A673 (cell line): ENCODE results near the gene ADRM1. TPM values are rescaled to one million over a fixed set of nuclear protein-coding genes. Genes with fewer than 3 reads are reported as not detected.

Experiments used
- BruUV-seq: library from RNA; stranded (reverse); fragments of 400-500 nt; replicated peaks from 2 replicates; lab custom pipeline; 2021; lab: Mats Ljungman, UMichigan
- CTCF ChIA-PET: fragments of 300-600 bp; sonication (Branson Sonifier 250); formaldehyde crosslinking; loops from one replicate; lab custom pipeline; 2022; ENCODE audit warnings: antibody characterized with exemption; lab: Charles Lee
- POLR2A ChIA-PET: fragments of 300-600 bp; sonication (Branson Sonifier 250); formaldehyde crosslinking; loops from one replicate; lab custom pipeline; 2022; ENCODE audit warnings: antibody characterized with exemption; ENCODE audit not compliant: low non-redundant PET; lab: Charles Lee
- DNase-seq: peaks from one replicate; pipeline ENCODE4 v3.0.0-alpha.2; 2015; ENCODE audit warnings: low spot score
- H3K27ac ChIP-seq: fragments of 200-600 bp; sonication (generic); 2 replicates; pipeline ENCODE4 v1.5.1; 2016; ENCODE audit warnings: mixed run types, low read depth, mild to moderate bottlenecking, mixed read lengths, antibody characterized with exemption, low read length; ENCODE audit not compliant: poor library complexity, severe bottlenecking
- H3K27me3 ChIP-seq: fragments of 200-600 bp; sonication (generic); replicated peaks from 2 replicates; pipeline ENCODE4 v1.6.1; 2017; ENCODE audit warnings: mixed run types, low read depth, mild to moderate bottlenecking, mixed read lengths, antibody characterized with exemption, low read length; ENCODE audit not compliant: insufficient read depth, poor library complexity
- H3K36me3 ChIP-seq: fragments of 200-600 bp; sonication (generic); 2 replicates; pipeline ENCODE4 v1.6.1; 2016; ENCODE audit warnings: mixed run types, mild to moderate bottlenecking, mixed read lengths, antibody characterized with exemption, low read length; ENCODE audit not compliant: insufficient read depth, poor library complexity, severe bottlenecking
- H3K4me1 ChIP-seq: fragments of 200-600 bp; sonication (generic); 2 replicates; pipeline ENCODE4 v1.6.1; 2017; ENCODE audit warnings: mixed run types, mild to moderate bottlenecking, mixed read lengths, antibody characterized with exemption, low read length; ENCODE audit not compliant: insufficient read depth, poor library complexity, severe bottlenecking
- H3K4me3 ChIP-seq: fragments of 200-600 bp; sonication (generic); 2 replicates; pipeline ENCODE4 v1.5.1; 2016; ENCODE audit warnings: low read depth, mixed run types, mild to moderate bottlenecking, mixed read lengths, low read length; ENCODE audit not compliant: poor library complexity, severe bottlenecking
- H3K9me3 ChIP-seq: fragments of 200-600 bp; sonication (generic); 2 replicates; pipeline ENCODE4 v1.6.1; 2016; ENCODE audit warnings: mixed run types, low read depth, mild to moderate bottlenecking, mixed read lengths, antibody characterized with exemption, low read length; ENCODE audit not compliant: poor library complexity, severe bottlenecking
- CTCF ChIP-seq: fragments of 300-800, 200-600 bp; sonication (generic); conservative IDR thresholded peaks from 2 replicates; pipeline ENCODE4 v1.5.1; 2017; ENCODE audit warnings: low read depth, mild to moderate bottlenecking, antibody characterized with exemption, low read length, moderate library complexity, mixed read lengths
- EZH2 ChIP-seq: fragments of 200-600 bp; sonication (generic); IDR thresholded peaks from 2 replicates; pipeline ENCODE4 v1.6.1; 2017; ENCODE audit warnings: borderline replicate concordance, low read depth, mild to moderate bottlenecking, mixed read lengths, antibody characterized with exemption, low read length; ENCODE audit not compliant: poor library complexity, severe bottlenecking
- intact Hi-C: fragments of 100-400 bp; cut with micrococcal nuclease; formaldehyde crosslinking; loops from one replicate; pipeline ENCODE4 v1.10.0; 2022; ENCODE audit not compliant: unreplicated experiment
- total RNA-seq: library from RNA; stranded (reverse); gene quantifications from 2 replicates; pipeline ENCODE4 v1.2.3, GENCODE V29; 2021

Gene ADRM1
- total RNA-seq, 1 experiment from 2014 or later, result 252 TPM

- intact Hi-C loops, result no loop called here
- Histone ChIP-seq H3K4me1 (peaks cover 8% of the 10 kb centered on the region), H3K4me3 (no peak overlapping the region), H3K27ac (no peak overlapping the region), H3K9me3 (no peaks in the 10 kb centered on the region), H3K36me3 (peaks cover 15% of the 10 kb centered on the region), H3K27me3 (no peaks in the 10 kb centered on the region)
- TF ChIP-seq CTCF (no peak), EZH2 (no peak)
- no TSS peak for BruUV-seq
- ChIA-PET CTCF (no interaction called here), POLR2A (no interaction called here)
- no peak for DNase-seq
Measured at GRCh38 chr20:62299666-62300236, 3.0 kb upstream of the ADRM1 start.

GRCh38 chr20:62300319-62300718 lies 2.5 kb upstream of the ADRM1 start:
- Histone ChIP-seq H3K4me1 (peaks cover 14% of the 10 kb centered on the region), H3K4me3 (no peak overlapping the region), H3K36me3 (peaks cover 18% of the 10 kb centered on the region), H3K27ac (no peak overlapping the region), H3K9me3 (no peaks in the 10 kb centered on the region), H3K27me3 (no peaks in the 10 kb centered on the region)
- no peak for TF ChIP-seq EZH2
- no peak for TF ChIP-seq CTCF
- DNase-seq, result no peak
- intact Hi-C loops, result no loop called here
- no TSS peak for BruUV-seq
- POLR2A ChIA-PET, result no interaction called here
- CTCF ChIA-PET, result no interaction called here

GRCh38 chr20:62301111-62301668 lies 1.6 kb upstream of the ADRM1 start:
- no peak overlapping the region for H3K27ac ChIP-seq
- no peaks in the 10 kb centered on the region for H3K9me3 ChIP-seq
- no TSS peak for BruUV-seq
- CTCF ChIA-PET, result no interaction called here
- no peaks in the 10 kb centered on the region for H3K27me3 ChIP-seq
- no peak overlapping the region for H3K4me3 ChIP-seq
- intact Hi-C loops, result no loop called here
- peaks cover 18% of the 10 kb centered on the region for H3K4me1 ChIP-seq
- no peak for DNase-seq
- H3K36me3 ChIP-seq, result peaks cover 25% of the 10 kb centered on the region
- POLR2A ChIA-PET, result no interaction called here
- TF ChIP-seq EZH2, result no peak
- TF ChIP-seq CTCF, result no peak
